ENCODE results near the gene BTBD1.

GRCh38 chr15:83067638-83067962 is 548 bp upstream of the BTBD1 start:
- TF ChIP-seq EP300 (IDR thresholded peaks at IDR 0.05): no peak
- TF ChIP-seq POLR2A (IDR thresholded peaks at IDR 0.05): no peak
